Right ventricle myocardium superior (tissue), 1 donor: ENCODE results near the gene RUNX1. TPM values are rescaled to one million over a fixed set of nuclear protein-coding genes. Genes with fewer than 3 reads are reported as not detected.
"Not testable (repeated sequence)": the region's sequence is repeated elsewhere in the genome, so short reads cannot be mapped to it uniquely, and the experiment has no call there.

Experiments
- ATAC-seq: fragments of 200-7000 bp; cut with Tn5 transposase; one replicate; pipeline ENCODE4 v1.9.1; 2020; ENCODE audit warnings: mild to moderate bottlenecking; ENCODE audit not compliant: poor library complexity
- DNase-seq: peaks from one replicate; pipeline ENCODE4 v3.0.0-alpha.2; 2020
- intact Hi-C: fragments of 100-400 bp; cut with DNase I; formaldehyde crosslinking; loops from one replicate; pipeline ENCODE4 v1.11.2; 2022
- total RNA-seq: library from RNA; stranded (reverse); fragmentation: NEBNext Ultra II Directional; extraction: Animal tissue kit (Norgen Biotek cat#: 25700); gene quantifications from one replicate; pipeline ENCODE4 v1.2.1, GENCODE V29; 2021
- donor health status: DM: no; HTN: yes; CAD: no; lungs with severe emphysema.

Gene RUNX1
- total RNA-seq, 1 donor from 2014 or later = 1.5 TPM

- ATAC-seq (peak; percentile 10), DNase-seq (no peak)
- intact Hi-C loops = no loop called here
Measured at GRCh38 chr21:34986561-34987500, 62.3 kb downstream of the RUNX1 start.

GRCh38 chr21:34984356-34985058 lies 64.6 kb downstream of the RUNX1 start:
- ATAC-seq = no peak
- intact Hi-C loops = no loop called here

GRCh38 chr21:34983680-34984086 lies 65.4 kb downstream of the RUNX1 start:
- no peak for DNase-seq
- no peak for ATAC-seq
- intact Hi-C loops = no loop called here

More at GRCh38 chr21:34984356-34985058, 64.6 kb downstream of the RUNX1 start:
- DNase-seq = no peak

GRCh38 chr21:34981791-34982190 lies 67.3 kb downstream of the RUNX1 start:
- DNase-seq (no peak), ATAC-seq (no peak)
- intact Hi-C loops = no loop called here

GRCh38 chr21:34980423-34981115 lies 68.5 kb downstream of the RUNX1 start:
- ATAC-seq = no peak
- no peak for DNase-seq
- intact Hi-C loops = no loop called here

GRCh38 chr21:34979383-34979782 lies 69.7 kb downstream of the RUNX1 start:
- no peak for DNase-seq
- no peak for ATAC-seq
- intact Hi-C loops = no loop called here

GRCh38 chr21:34977333-34977732 lies 71.8 kb downstream of the RUNX1 start:
- intact Hi-C loops = no loop called here

GRCh38 chr21:34974162-34974981 lies 74.7 kb downstream of the RUNX1 start:
- no peak for DNase-seq

More at GRCh38 chr21:34977333-34977732, 71.8 kb downstream of the RUNX1 start:
- no peak for ATAC-seq
- DNase-seq = no peak

GRCh38 chr21:34973685-34974084 lies 75.4 kb downstream of the RUNX1 start:
- DNase-seq (no peak), ATAC-seq (no peak)
- intact Hi-C loops = no loop called here

More at GRCh38 chr21:34974162-34974981, 74.7 kb downstream of the RUNX1 start:
- ATAC-seq = no peak
- intact Hi-C loops = no loop called here

GRCh38 chr21:34971656-34972055 lies 77.4 kb downstream of the RUNX1 start:
- intact Hi-C loops = no loop called here
- no peak for ATAC-seq
- no peak for DNase-seq

- intact Hi-C loops = no loop called here
- ATAC-seq (no peak), DNase-seq (no peak)
Measured at GRCh38 chr21:34970566-34970965, 78.5 kb downstream of the RUNX1 start.

GRCh38 chr21:34970167-34970500 lies 79.0 kb downstream of the RUNX1 start:
- no peak for ATAC-seq
- intact Hi-C loops = no loop called here

GRCh38 chr21:34969423-34970166 lies 79.5 kb downstream of the RUNX1 start:
- no peak for DNase-seq
- intact Hi-C loops = no loop called here
- ATAC-seq = no peak

More at GRCh38 chr21:34970167-34970500, 79.0 kb downstream of the RUNX1 start:
- DNase-seq = no peak

- no peak for ATAC-seq
- intact Hi-C loops = no loop called here
- DNase-seq = no peak
Measured at GRCh38 chr21:34968414-34969333, 80.4 kb downstream of the RUNX1 start.

GRCh38 chr21:34967509-34968289 lies 81.4 kb downstream of the RUNX1 start:
- DNase-seq = no peak
- ATAC-seq = no peak
- intact Hi-C loops = no loop called here

- ATAC-seq, DNase-seq, intact Hi-C loops: not testable (repeated sequence)
Measured at GRCh38 chr21:34966881-34967280, 82.2 kb downstream of the RUNX1 start.
